WTC11 (cell line): Measurements from ENCODE around the gene CLDN2. TPM values are rescaled to one million over a fixed set of nuclear protein-coding genes. Genes with fewer than 3 reads are reported as not detected.

Source experiments
- ATAC-seq: fragments of 200-7000 bp; cut with Tn5 transposase; 2 replicates; pipeline ENCODE4 v1.10.0; 2021; ENCODE audit warnings: mild to moderate bottlenecking, moderate library complexity
- CTCF ChIA-PET: fragments of 300-600 bp; sonication (Branson Sonifier 250); formaldehyde crosslinking; loops from one replicate; lab custom pipeline; 2021; ENCODE audit warnings: antibody characterized with exemption; lab: Charles Lee
- POLR2A ChIA-PET: fragments of 350-600 bp; sonication (Branson Sonifier 250); formaldehyde crosslinking; loops from one replicate; lab custom pipeline; 2021; ENCODE audit warnings: antibody characterized with exemption; lab: Charles Lee
- DNase-seq: peaks from one replicate; pipeline ENCODE4 v3.0.0; 2021; ENCODE audit warnings: low spot score
- H3K27ac Mint-ChIP-seq: 2 replicates; pipeline ENCODE4 v1.8.0; 2021; ENCODE audit warnings: mixed read lengths
- H3K27me3 Mint-ChIP-seq: 2 replicates; pipeline ENCODE4 v1.8.0; 2021; ENCODE audit warnings: low read depth, mild to moderate bottlenecking, moderate library complexity, mixed read lengths
- H3K36me3 Mint-ChIP-seq: 2 replicates; pipeline ENCODE4 v1.8.0; 2021; ENCODE audit warnings: mixed read lengths
- H3K4me1 Mint-ChIP-seq: 2 replicates; pipeline ENCODE4 v1.8.0; 2022; ENCODE audit warnings: mixed read lengths
- H3K4me3 Mint-ChIP-seq: 2 replicates; pipeline ENCODE4 v1.8.0; 2021; ENCODE audit warnings: mild to moderate bottlenecking, moderate library complexity, mixed read lengths
- H3K9me3 Mint-ChIP-seq: 2 replicates; pipeline ENCODE4 v1.8.0; 2021; ENCODE audit warnings: mixed read lengths
- AR ChIP-seq: fragments of 250-450 bp; sonication (Bioruptor Pico); IDR thresholded peaks from 2 replicates; pipeline ENCODE4 v1.9.0; 2021; ENCODE audit warnings: mild to moderate bottlenecking
- ATF1 ChIP-seq: sonication (generic); formaldehyde crosslinking; IDR thresholded peaks from 2 replicates; pipeline ENCODE4 v1.8.1; 2023; ENCODE audit warnings: mild to moderate bottlenecking, moderate library complexity, missing genetic modification reagents
- ATF6 ChIP-seq: sonication (generic); formaldehyde crosslinking; IDR thresholded peaks from 2 replicates; pipeline ENCODE4 v1.8.1; 2023; ENCODE audit warnings: mild to moderate bottlenecking, missing genetic modification reagents
- CREB1 ChIP-seq: sonication (generic); formaldehyde crosslinking; IDR thresholded peaks from 2 replicates; pipeline ENCODE4 v1.8.0; 2023; ENCODE audit warnings: mild to moderate bottlenecking, missing genetic modification reagents
- CTCF ChIP-seq: fragments of 200-600 bp; IDR thresholded peaks from 2 replicates; pipeline ENCODE4 v1.8.0; 2022; ENCODE audit warnings: antibody characterized with exemption
- ELF4 ChIP-seq: sonication (generic); formaldehyde crosslinking; IDR thresholded peaks from 2 replicates; pipeline ENCODE4 v1.8.1; 2022; ENCODE audit warnings: low read depth, mild to moderate bottlenecking, moderate library complexity, missing genetic modification reagents
- ETV6 ChIP-seq: sonication (generic); formaldehyde crosslinking; IDR thresholded peaks from 2 replicates; pipeline ENCODE4 v1.8.1; 2022; ENCODE audit warnings: mild to moderate bottlenecking, missing genetic modification reagents
- GABPB1 ChIP-seq: sonication (generic); formaldehyde crosslinking; IDR thresholded peaks from 2 replicates; pipeline ENCODE4 v1.8.1; 2023; ENCODE audit warnings: mild to moderate bottlenecking, missing genetic modification reagents
- GTF2I ChIP-seq: fragments of 250-450 bp; sonication (Bioruptor Pico); conservative IDR thresholded peaks from 2 replicates; pipeline ENCODE4 v1.4.0; 2021; ENCODE audit warnings: mild to moderate bottlenecking
- JUN ChIP-seq: sonication (generic); formaldehyde crosslinking; IDR thresholded peaks from 2 replicates; pipeline ENCODE4 v1.8.0; 2023; ENCODE audit warnings: mild to moderate bottlenecking, missing genetic modification reagents
- MLX ChIP-seq: sonication (generic); formaldehyde crosslinking; IDR thresholded peaks from 2 replicates; pipeline ENCODE4 v1.8.1; 2023; ENCODE audit warnings: mild to moderate bottlenecking, missing genetic modification reagents, moderate library complexity
- NFYB ChIP-seq: sonication (generic); formaldehyde crosslinking; conservative IDR thresholded peaks from 2 replicates; pipeline ENCODE4 v1.8.0; 2022; ENCODE audit warnings: low read depth, missing genetic modification reagents
- NR1H2 ChIP-seq: sonication (generic); formaldehyde crosslinking; IDR thresholded peaks from 2 replicates; pipeline ENCODE4 v1.9.0; 2021; ENCODE audit warnings: mild to moderate bottlenecking, moderate library complexity, missing genetic modification reagents
- RORB ChIP-seq: fragments of 250-450 bp; sonication (Bioruptor Pico); IDR thresholded peaks from 2 replicates; pipeline ENCODE4 v1.9.0; 2021; ENCODE audit warnings: mild to moderate bottlenecking
- SMAD3 ChIP-seq: sonication (generic); formaldehyde crosslinking; IDR thresholded peaks from 2 replicates; pipeline ENCODE4 v1.8.0; 2022; ENCODE audit warnings: missing genetic modification reagents, mild to moderate bottlenecking, borderline replicate concordance
- STAT6 ChIP-seq: sonication (generic); formaldehyde crosslinking; conservative IDR thresholded peaks from 2 replicates; pipeline ENCODE4 v1.8.1; 2023; ENCODE audit warnings: mild to moderate bottlenecking, low read depth, missing genetic modification reagents, moderate library complexity
- TCF7 ChIP-seq: sonication (generic); formaldehyde crosslinking; IDR thresholded peaks from 2 replicates; pipeline ENCODE4 v1.8.0; 2022; ENCODE audit warnings: mild to moderate bottlenecking, low read depth, missing genetic modification reagents, moderate library complexity
- TEAD1 ChIP-seq: sonication (generic); formaldehyde crosslinking; IDR thresholded peaks from 2 replicates; pipeline ENCODE4 v1.8.0; 2022; ENCODE audit warnings: mild to moderate bottlenecking, missing genetic modification reagents
- ZBTB21 ChIP-seq: sonication (generic); formaldehyde crosslinking; IDR thresholded peaks from 2 replicates; pipeline ENCODE4 v1.8.1; 2023; ENCODE audit warnings: mild to moderate bottlenecking, missing genetic modification reagents, borderline replicate concordance
- ZMAT4 ChIP-seq: fragments of 250-450 bp; sonication (Bioruptor Pico); IDR thresholded peaks from 2 replicates; pipeline ENCODE4 v1.9.0; 2021; ENCODE audit warnings: mild to moderate bottlenecking
- ZNF219 ChIP-seq: sonication (generic); formaldehyde crosslinking; IDR thresholded peaks from 2 replicates; pipeline ENCODE4 v1.8.0; 2023; ENCODE audit warnings: missing genetic modification reagents, mild to moderate bottlenecking, borderline replicate concordance
- total RNA-seq: library from RNA; stranded (reverse); gene quantifications from 3 replicates; pipeline ENCODE4 v1.2.3, GENCODE V29; 2021

The CLDN2 gene
- total RNA-seq, 1 experiment from 2014 or later, result 0.11 TPM

- no peak for TF ChIP-seq AR
- Mint-ChIP-seq H3K27me3 (no peaks in the 10 kb centered on the region), H3K36me3 (no peaks in the 10 kb centered on the region), H3K4me1 (peaks cover 10% of the 10 kb centered on the region), H3K9me3 (no peaks in the 10 kb centered on the region), H3K4me3 (no peak overlapping the region), H3K27ac (no peak overlapping the region)
- ATAC-seq (no peak), DNase-seq (no peak)
- POLR2A ChIA-PET, result no interaction called here
- CTCF ChIA-PET, result interaction anchor here (0.6 to 1.4 kb wide), 7 partner anchors 11 to 565 kb away, joined by 3 to 28 read pairs (median 3); no protein-coding TSS in a partner anchor
Measured at GRCh38 chrX:106899276-106899675, 20.9 kb upstream of the CLDN2 start.

GRCh38 chrX:106899841-106900240, 20.4 kb upstream of the CLDN2 start:
- no peak for DNase-seq
- H3K4me3 Mint-ChIP-seq, result no peak overlapping the region
- ChIA-PET CTCF (interaction anchor here (0.7 to 1.0 kb wide), 2 partner anchors 60 to 565 kb away, joined by 3 to 4 read pairs; no protein-coding TSS in a partner anchor), POLR2A (no interaction called here)
- H3K27ac Mint-ChIP-seq, result no peak overlapping the region
- no peak for TF ChIP-seq RORB (CRISPR knock-in tag)
- TF ChIP-seq TEAD1, result no peak
- TF ChIP-seq ZBTB21, result no peak
- no peak for TF ChIP-seq ATF1 (CRISPR knock-in tag)
- no peak for TF ChIP-seq NFYB
- TF ChIP-seq ELF4, result no peak
- TF ChIP-seq ETV6 (CRISPR knock-in tag), result no peak
- no peak for TF ChIP-seq CREB1 (CRISPR knock-in tag)
- TF ChIP-seq TCF7, result no peak
- TF ChIP-seq ZMAT4, result no peak
- no peak for TF ChIP-seq MLX (CRISPR knock-in tag)
- TF ChIP-seq JUN (CRISPR knock-in tag), result no peak
- TF ChIP-seq GTF2I (CRISPR knock-in tag), result no peak
- H3K27me3 Mint-ChIP-seq, result no peaks in the 10 kb centered on the region
- H3K9me3 Mint-ChIP-seq, result no peaks in the 10 kb centered on the region
- no peaks in the 10 kb centered on the region for H3K36me3 Mint-ChIP-seq
- ATAC-seq, result no peak
- peaks cover 10% of the 10 kb centered on the region for H3K4me1 Mint-ChIP-seq

- Mint-ChIP-seq H3K9me3 (no peaks in the 10 kb centered on the region), H3K4me1 (peaks cover 8% of the 10 kb centered on the region), H3K27me3 (no peaks in the 10 kb centered on the region), H3K4me3 (no peak overlapping the region), H3K36me3 (no peaks in the 10 kb centered on the region), H3K27ac (no peak overlapping the region)
- ChIA-PET POLR2A (no interaction called here), CTCF (interaction anchor here (0.8 kb wide), 1 partner anchor 58 kb away, joined by 3 read pairs; no protein-coding TSS in a partner anchor)
- ATAC-seq (no peak), DNase-seq (no peak)
- TF ChIP-seq GABPB1 (CRISPR knock-in tag) (no peak), ATF6 (CRISPR knock-in tag) (no peak), SMAD3 (CRISPR knock-in tag) (no peak), ZNF219 (CRISPR knock-in tag) (no peak), CTCF (no peak), NR1H2 (CRISPR knock-in tag) (no peak), AR (no peak), STAT6 (CRISPR knock-in tag) (no peak)
Measured at GRCh38 chrX:106901341-106901740, 18.9 kb upstream of the CLDN2 start.
